ENCODE results near the gene TNFRSF8.

GRCh38 chr1:12028957-12029511, 34.1 kb upstream of the TNFRSF8 start:
- no peak for TF ChIP-seq CTCF (IDR thresholded peaks at IDR 0.05)
- no peak for TF ChIP-seq POLR2A (IDR thresholded peaks at IDR 0.05)

Measured in thyroid gland (tissue), 4 donors.